NCI-H2029 treated with DMSO at 0.1 percent for 48 hours (cell line): ENCODE data around the gene KAT7.
"Not testable (repeated sequence)": the region's sequence is repeated elsewhere in the genome, so short reads cannot be mapped to it uniquely, and the experiment has no call there.

Source experiments
- DNase-seq: peaks from one replicate; lab custom pipeline; 2025; lab: John Stamatoyannopoulos, UW

The KAT7 gene

GRCh38 chr17:49788478-49789242 lies at the start of gene KAT7:
Gene KAT7, plus strand, starts transcription at chr17:49788681. Its CDS starts 154 bp downstream, at chr17:49788835.
- peak; percentile 96 for DNase-seq

DNA sequence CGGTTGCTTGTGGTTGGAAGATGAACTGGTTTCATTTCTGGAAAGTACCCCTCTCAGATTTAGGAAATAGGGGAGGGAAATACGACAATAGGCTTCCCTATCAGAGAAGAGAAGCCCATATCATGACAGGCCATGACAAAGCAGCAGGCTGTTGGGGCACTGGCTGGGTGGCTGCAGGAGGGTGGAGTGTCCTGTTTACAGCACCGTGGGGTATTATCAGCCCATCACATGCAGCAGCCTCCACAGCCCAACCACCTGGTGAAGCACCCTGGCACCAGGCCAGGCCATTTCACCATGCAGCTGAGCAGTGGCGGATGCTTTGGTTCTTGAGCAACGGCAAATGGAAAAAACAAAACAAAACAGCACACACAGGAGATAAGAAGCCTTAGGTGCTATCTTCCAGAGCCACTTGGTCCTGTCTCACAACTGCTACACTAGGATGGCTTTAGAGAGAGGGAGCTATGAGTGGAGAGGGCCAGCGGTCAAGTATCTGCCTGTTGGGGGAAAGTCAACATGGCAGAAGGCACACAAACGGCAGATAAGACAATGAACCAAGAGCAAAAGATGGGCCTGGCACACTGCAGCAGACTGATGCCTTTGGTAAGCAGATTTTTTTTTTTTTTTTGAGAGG lies 48.7 kb upstream of the KAT7 start:
- DNase-seq: peak; percentile 47

DNA sequence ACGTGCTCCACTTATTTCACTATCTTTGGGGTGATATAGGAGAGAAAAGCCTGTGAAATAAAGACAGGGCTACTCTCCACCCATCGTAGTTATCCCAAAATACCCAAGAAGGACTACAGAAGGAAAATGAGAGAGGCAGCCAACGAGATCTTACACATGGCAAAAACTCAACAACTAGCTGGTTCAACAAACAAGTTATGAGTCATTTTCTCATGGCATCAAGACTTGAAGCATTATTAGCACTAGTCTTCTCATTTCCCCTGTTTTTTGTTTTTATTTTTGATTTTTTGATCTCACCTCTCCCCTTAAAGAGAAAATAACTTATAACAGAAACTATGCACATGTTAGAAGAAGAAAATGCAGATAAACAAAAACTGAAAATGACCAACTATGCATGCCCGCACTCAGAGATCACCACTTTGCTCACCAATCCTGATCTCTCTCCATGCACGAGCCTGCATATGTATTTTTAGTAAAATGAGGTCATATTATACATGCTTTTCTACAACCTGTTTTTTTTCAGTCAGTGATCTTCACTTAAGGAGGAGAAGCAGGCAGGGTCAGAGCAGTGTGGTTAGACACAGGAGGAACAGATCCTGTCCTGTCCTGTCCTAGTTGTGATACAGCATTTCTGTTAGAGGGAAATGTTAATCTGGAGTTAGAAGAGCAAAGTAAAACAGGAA lies 47.3 kb upstream of the KAT7 start:
- no peak for DNase-seq

- DNase-seq: no peak
Measured at GRCh38 chr17:49741692-49742076, 46.8 kb upstream of the KAT7 start.

DNA sequence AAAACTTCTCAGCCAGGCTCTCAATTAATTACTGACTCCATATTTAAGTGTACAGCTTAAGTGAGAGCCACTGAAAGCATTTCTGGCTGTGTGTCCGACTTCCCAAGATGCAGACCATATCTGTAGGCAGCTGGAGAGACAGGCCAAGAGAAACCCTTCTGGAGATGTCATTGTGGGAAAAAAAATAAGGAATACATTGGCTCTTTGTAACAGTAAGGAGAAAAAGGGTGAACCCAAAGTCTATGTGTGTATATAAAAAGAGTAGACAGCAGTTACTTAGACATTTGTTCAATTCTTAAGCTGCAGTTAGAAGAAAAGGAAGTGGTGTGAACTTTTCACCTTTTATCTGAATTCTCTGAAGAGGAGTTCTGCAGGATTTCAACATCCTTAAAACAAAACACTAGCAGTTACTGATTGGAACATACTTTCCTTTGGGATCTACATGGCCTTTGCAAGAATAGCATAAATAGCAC lies 46.3 kb upstream of the KAT7 start:
- no peak for DNase-seq

DNA sequence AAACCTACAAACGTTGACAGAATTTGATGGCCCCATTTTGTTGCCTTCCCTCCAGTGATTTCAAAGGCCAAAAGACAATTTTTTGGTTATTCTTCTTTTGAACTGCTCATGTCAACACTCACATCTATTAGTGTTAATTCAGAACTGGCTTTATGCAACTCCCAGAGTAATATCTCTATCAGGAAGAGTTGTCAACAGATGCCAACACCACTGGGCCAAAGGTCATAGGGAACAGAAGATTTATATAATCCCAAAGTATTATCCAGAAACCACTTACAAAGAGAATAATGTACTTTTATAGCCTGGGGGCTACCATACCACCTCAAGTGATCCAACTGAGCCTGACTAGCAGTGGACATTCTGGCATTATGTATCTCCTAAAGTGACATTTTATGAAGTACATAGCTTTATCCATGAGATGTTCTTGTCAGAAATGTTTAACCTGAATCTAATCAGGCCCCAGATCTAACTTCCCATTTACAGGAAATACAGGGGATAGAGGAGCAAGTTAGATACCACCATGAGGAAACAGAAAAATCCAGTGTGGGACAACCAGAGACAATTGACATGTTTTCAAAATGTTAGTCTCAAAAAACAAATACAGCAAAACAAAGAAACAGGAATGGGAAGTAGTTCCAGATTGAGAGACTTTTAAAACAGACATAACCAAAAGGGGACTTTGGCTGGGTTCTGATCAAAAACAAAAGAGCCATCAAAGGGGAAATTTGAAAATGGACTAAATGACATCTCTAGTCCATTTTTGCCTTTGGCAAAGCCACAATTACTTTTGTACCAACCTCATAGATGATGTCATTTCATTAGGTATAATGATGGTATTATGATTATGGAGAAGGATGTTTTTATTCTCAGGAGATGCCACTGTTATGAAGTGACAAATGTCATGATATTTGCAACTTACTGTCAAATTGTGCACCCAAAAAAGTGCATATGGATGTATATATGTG lies 43.0 kb upstream of the KAT7 start:
- DNase-seq: no peak

- no peak for DNase-seq
Measured at GRCh38 chr17:49746791-49747490, 41.5 kb upstream of the KAT7 start.

DNA sequence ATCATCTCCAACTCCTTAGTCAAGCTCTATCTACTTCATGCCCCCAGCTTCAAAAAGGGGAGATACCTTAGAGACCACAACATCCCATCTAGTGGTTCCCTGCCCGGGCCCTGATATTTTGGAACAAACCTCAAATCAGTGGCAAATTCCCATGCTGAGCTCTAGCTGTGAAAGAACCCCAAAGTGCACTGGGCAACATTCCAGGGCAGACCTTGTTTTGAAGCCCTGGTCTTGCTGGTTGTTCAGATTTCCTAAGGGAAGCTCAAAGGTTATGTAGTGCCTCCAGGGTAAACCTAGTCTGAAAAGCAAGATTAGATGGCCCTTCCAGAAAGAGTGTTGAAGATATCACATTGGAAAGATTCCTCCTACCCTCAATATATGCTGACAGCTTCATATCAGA lies 40.8 kb upstream of the KAT7 start:
- no peak for DNase-seq

DNA sequence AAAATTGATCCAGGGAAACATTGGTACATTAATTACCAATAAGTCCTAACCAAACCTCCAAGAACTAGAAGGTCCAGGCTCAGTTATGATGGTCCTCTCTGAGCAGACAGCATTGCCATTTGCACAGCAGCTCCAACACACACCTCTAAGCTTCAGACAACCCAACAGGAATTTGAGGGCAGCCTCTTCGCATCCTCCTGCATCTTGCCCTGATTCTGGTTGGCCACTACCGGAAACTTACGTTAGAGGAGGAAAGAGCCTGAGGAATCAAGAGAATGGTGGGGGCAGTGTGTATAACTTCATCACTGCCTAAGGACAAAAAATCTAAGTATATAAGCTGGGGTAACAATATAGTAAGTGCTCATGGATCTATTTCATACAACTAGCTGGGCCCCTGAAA lies 40.3 kb upstream of the KAT7 start:
- no peak for DNase-seq

GRCh38 chr17:49748791-49749190 lies 39.7 kb upstream of the KAT7 start:
- DNase-seq: no peak

GRCh38 chr17:49749730-49750129 lies 38.8 kb upstream of the KAT7 start:
- DNase-seq: no peak

GRCh38 chr17:49752508-49752907 lies 36.0 kb upstream of the KAT7 start:
- DNase-seq: no peak

- no peak for DNase-seq
Measured at GRCh38 chr17:49753959-49754391, 34.5 kb upstream of the KAT7 start.

GRCh38 chr17:49755663-49756283 lies 32.7 kb upstream of the KAT7 start:
- DNase-seq: no peak

- DNase-seq: no peak
Measured at GRCh38 chr17:49756323-49757150, 31.9 kb upstream of the KAT7 start.

DNA sequence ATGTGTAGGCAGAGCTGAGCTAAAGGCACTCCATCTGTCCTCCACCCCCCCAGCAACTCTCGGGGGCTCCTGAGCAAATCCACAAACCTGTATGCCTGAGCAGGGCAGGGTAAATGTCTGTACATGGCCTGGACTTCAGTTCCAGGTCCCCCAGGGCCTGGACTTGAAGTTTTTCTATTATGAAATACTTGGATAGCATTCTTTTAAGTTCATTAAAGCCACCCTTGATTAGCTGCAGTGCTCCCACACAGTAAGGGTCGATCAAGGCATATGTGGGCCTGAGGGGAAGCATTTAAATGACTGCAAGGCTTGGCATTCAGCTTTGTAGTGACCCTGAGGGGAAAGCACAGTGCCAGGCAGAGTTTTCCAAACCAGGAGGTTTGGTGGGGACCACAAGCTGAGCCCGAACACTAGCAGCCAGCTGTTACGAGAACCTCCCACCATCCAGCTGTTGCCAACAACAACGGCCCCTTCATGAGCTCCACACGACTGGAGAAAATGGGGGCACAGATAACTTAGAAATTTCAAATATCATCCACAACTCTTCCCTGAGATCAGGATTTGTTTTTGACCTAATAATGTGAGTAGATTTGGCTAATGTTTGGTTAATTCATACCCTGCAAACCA lies 31.2 kb upstream of the KAT7 start:
- DNase-seq: no peak

DNA sequence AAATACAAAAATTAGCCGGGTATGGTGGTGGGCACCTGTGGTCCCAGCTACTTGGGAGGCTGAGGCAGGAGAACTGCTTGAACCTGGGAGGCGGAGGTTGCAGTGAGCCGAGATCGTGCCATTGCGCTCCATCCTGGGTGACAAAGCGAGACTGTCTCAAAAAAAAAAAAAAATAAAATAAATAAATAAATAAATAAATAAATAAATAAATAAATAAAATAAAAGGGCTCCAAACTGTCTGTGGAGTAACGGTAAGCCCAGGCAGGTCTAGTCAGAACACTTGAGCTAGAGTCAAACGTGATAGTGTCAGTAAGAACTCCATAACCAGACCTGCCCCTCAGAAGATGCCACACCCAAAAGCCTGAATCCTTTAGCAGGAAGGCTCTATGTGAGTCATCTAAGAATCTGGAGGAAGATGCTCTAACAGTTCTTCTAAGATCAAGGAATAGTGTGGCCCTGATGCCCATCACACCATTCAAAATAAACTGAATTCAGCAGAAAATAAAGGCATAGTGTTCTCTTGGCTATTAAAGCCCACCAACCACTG lies 29.9 kb upstream of the KAT7 start:
- DNase-seq: not testable (repeated sequence)

- no peak for DNase-seq
Measured at GRCh38 chr17:49759203-49759602, 29.3 kb upstream of the KAT7 start.

- DNase-seq: no peak
Measured at GRCh38 chr17:49760296-49760695, 28.2 kb upstream of the KAT7 start.
